GM19455 (cell line): ENCODE data around the gene ATL2.
"Not testable (repeated sequence)": the region's sequence is repeated elsewhere in the genome, so short reads cannot be mapped to it uniquely, and the experiment has no call there.

Experiments
- ATAC-seq: cut with Tn5 transposase; IDR thresholded peaks from one replicate; pipeline ENCODE4 v1.9.1; 2021; ENCODE audit not compliant: unreplicated experiment

Gene ATL2

DNA sequence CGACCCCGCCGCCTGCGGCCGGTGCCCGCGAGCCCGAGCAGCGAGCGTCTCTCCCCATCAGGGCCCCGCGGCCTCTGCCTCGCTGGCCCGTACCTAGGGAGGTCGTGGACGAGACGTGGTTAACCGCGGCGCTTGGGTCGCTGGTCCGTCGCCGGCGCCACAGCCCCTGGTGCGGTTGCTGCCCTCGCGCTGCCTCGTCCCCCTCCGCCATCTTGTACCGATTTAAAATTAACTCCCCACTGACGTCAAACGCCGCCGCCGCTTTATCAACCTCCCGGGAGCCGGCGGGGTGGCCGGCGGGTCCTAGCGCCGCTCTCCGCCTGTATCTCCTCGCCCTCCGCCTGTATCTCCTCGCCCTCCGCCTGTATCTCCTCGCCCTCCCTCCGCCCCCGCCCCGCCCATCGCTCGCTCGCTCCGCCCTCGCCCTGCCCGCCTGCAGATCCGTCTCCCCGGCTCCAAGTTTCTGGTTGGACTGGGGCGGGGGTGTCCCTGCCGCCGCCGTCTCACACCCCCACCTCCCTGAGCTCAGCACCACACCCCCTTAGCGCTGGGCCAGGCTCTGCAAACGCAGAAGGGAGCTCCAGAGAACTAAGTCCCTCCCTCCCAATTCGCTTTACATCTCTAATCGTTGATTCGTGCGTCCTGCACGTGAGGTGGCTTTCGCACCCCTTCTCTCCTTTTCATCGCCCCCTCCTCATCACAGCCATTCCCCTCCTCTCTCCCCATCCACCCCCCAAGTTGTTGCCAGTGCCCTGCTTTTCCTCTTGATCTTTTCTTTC lies at the start of gene ATL2:
TSS of gene ATL2 (minus strand) at position 224 of the 779 bp plus-strand sequence. CDS start at position 211, 13 bp downstream.
- peak; percentile 88 for ATAC-seq

- ATAC-seq, result no peak
Measured at GRCh38 chr2:38423763-38424162, 46.7 kb upstream of the ATL2 start.

GRCh38 chr2:38421274-38422056 lies 44.4 kb upstream of the ATL2 start:
- ATAC-seq, result no peak

- ATAC-seq, result no peak
Measured at GRCh38 chr2:38419499-38419898, 42.4 kb upstream of the ATL2 start.

- no peak for ATAC-seq
Measured at GRCh38 chr2:38418735-38419134, 41.7 kb upstream of the ATL2 start.

DNA sequence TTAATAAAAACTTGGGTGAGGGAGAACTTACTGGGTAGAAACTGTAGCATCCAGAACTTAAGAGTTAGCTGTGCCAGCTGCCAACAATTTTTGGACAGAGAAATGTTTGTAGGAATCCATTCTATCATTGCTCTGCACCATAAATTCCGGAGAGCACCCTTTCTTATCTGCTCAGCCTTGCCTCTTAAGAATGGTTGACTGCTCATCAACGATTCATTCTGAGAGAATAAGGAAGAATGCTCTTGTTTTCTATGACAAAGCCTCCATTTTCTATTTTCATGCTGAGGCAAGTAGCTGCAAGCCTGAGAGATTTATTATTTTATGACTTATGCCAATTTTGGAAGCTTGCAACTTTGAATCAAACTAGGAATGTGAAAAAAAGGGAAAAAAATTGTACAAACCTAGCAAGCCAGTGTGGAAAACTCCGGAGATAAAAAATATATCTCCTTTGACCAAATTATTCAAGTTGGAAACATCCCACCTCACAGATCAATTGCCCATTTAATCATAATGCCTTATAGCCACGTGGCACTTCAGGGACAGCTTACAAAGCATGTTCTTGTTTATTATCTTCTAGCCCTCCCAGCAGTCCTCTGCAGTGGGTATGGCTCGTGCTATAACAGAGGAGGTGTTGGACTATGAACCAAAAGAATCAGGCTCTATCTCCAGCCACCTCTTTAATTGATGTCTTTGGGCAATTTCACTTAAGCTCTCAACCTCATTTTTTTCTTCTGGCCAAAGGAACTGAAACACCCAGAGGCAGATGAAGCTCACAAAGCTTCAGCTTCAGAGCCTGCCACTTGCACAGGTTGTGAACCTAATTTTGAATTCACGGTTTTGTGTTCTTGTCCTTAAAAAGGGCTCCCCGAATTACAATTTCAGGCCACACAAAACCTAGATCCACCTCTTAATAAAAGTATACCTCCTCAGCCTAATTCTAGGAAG lies 40.9 kb upstream of the ATL2 start:
- ATAC-seq, result no peak

DNA sequence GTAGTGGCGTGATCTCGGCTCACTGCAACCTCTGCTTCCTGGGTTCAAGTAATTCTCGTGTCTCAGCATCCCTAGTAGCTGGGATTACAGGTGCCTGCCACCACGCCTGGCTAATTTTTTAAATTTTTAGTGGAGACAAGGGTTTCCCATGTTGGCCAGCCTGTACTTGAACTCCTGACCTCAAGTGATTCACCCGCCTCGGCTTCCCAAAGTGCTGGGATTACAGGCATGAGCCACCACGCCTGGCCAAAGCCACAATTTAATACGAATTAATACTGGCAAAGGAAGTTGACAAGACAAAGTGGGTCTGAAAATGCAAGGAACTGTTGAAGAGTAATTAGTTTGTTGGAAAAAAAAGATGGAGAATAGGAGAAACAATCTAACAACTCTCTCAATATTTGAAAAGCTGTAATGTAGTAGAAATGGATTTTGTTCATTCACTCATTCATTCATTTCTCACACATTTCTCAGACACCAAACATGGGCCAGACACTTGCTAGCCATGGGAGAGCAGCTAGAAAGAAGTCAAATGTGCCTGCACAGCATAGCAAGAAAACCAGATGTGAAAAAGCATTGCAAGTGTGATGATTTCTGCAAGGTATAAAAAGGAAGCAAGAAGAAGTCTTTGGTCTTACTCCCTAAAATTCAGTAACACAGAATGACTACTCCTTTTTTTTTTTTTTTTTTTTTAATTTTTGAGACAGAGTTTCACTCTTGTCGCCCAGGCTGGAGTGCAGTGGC lies 39.4 kb upstream of the ATL2 start:
- ATAC-seq, result no peak

DNA sequence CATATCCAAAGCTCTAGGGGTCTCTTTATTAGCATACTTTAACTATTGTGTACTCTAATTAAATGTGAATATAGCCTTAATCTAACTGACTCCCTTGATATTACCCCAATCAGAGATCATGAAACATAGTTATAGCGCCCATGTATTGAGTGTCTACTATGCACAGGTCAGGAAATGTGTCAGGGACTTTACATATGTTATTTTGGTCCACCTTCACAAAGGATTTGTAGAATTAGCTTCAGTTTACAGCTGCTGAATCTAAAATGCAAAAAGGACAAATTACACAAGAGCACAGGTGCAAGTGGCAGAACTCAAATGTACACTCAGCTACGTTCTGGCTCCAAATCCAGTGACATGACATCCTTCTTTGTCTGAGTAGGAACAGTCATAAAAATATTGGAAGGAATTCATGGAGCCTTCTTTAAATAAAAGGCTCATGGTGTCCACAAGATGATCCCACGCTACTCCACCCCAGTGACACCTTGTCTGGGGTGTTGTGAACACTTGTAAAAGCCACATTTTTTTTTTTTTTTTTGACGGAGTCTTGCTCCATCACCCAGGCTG lies 38.7 kb upstream of the ATL2 start:
- ATAC-seq, result no peak

GRCh38 chr2:38415023-38415422 lies 38.0 kb upstream of the ATL2 start:
- ATAC-seq, result no peak

DNA sequence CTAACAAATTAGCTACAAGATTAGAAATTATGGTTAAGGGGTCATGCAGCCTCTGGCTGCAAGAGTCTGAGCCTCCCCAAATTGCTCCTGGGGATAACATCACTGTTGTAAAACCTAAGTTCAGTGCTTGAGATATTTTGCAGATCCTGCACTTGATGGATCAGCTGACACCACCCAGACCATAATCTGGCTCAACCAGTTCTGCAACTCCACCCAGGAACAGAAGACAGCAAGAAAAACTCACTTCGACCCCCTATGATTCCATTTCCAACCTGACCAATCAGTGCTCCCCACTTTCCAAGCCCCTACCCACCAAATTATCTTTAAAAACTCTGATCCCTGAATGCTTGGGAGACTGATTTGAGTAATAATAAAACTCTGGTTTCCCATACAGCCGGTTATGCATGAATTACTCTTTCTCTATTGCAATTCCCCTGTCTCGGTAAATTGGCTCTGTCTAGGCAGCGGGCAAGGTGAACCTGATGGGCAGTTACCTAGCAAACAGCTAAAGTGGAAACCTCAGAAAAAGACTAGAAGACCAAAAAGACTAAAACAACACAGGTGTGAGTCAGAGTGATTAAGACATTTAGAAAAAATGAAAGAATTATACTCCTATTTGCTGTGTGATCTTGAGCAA lies 35.3 kb upstream of the ATL2 start:
- ATAC-seq, result not testable (repeated sequence)

GRCh38 chr2:38409156-38410102 lies 32.4 kb upstream of the ATL2 start:
- ATAC-seq, result peak; percentile 52

GRCh38 chr2:38407111-38407682 lies 30.1 kb upstream of the ATL2 start:
- no peak for ATAC-seq

GRCh38 chr2:38406597-38407110 lies 29.6 kb upstream of the ATL2 start:
- ATAC-seq, result no peak

GRCh38 chr2:38405917-38406596 lies 29.0 kb upstream of the ATL2 start:
- no peak for ATAC-seq

DNA sequence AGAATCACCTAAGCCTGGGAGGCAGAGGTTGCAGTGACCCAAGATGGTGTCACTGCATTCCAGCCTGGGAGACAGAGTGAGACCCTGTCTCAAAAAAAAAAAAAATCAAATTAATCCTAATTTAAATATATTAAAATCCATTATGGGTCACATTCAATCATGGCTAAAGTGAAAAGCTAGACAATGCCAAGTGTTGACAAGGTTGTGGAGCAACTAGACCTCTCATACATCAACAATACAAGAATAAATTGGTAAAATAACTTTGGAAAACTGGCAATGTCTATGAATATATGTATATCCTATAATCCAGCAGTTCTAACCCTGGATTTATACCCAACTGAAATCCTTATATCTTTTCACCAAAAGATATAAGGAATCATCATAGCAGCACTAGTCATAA lies 23.4 kb upstream of the ATL2 start:
- ATAC-seq, result no peak

- ATAC-seq, result no peak
Measured at GRCh38 chr2:38398739-38399138, 21.7 kb upstream of the ATL2 start.

DNA sequence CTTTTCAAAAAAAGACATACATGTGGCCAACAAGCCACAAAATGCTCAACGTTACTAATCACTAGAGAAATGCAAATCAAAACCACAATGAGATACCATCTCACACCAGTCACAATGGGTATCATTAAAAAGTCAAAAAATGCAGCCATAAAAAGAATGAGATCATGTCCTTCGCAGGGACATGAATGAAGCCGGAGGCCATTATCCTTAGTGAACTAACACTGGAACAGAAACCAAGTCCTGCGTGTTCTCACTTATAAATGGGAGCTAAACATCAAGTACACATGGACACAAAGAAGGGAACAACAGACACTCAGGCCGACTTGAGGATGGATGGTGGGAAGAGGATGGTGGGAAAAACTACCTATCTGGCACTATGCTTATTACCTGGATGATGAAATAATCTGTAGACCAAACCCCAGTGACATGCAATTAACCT lies 17.8 kb upstream of the ATL2 start:
- ATAC-seq, result no peak
